Liver (tissue), 3 donors: Measurements from ENCODE around the gene ELMO2.

Experiments used
- EGR1 ChIP-seq, 2 donors: IDR thresholded peaks; 2 replicates each; pipeline ENCODE4 v1.6.1; 2016 to 2018; ENCODE audit warnings: antibody characterized with exemption in 2 of 2, low read depth in 2 of 2
- FOXA1 ChIP-seq: IDR thresholded peaks from 2 replicates; pipeline ENCODE4 v1.6.1; 2016; ENCODE audit warnings: antibody characterized with exemption
- HNF4A ChIP-seq, 2 donors: conservative IDR thresholded peaks; 2 replicates each; pipeline ENCODE4 v1.6.1; 2016; ENCODE audit warnings: antibody characterized with exemption in 2 of 2, mild to moderate bottlenecking in 2 of 2
- JUND ChIP-seq, 2 donors: IDR thresholded peaks; 2 replicates each; pipeline ENCODE4 v1.6.1; 2016; ENCODE audit warnings: antibody characterized with exemption in 2 of 2
- NR2F2 ChIP-seq: IDR thresholded peaks from 2 replicates; pipeline ENCODE4 v1.6.1; 2016; ENCODE audit warnings: antibody characterized with exemption
- RAD21 ChIP-seq, 2 donors: IDR thresholded peaks; 2 replicates each; pipeline ENCODE4 v1.6.1; 2016; ENCODE audit warnings: antibody characterized with exemption in 2 of 2, mild to moderate bottlenecking in 2 of 2
- SP1 ChIP-seq: IDR thresholded peaks from 2 replicates; pipeline ENCODE4 v1.6.1; 2018; ENCODE audit warnings: antibody characterized with exemption, mild to moderate bottlenecking
- TAF1 ChIP-seq: conservative IDR thresholded peaks from 2 replicates; pipeline ENCODE4 v1.6.1; 2016; ENCODE audit warnings: antibody characterized with exemption, mild to moderate bottlenecking
- YY1 ChIP-seq: IDR thresholded peaks from 2 replicates; pipeline ENCODE4 v1.6.1; 2016; ENCODE audit warnings: antibody characterized with exemption, mild to moderate bottlenecking
- TF ChIP-seq, protein P1 (sequence below): fragments of 150-350 bp; IDR thresholded peaks from 2 replicates; pipeline ENCODE4 v1.5.1; 2017; ENCODE audit warnings: improper control_type of control experiment, low read depth, low read length; ENCODE audit not compliant: missing input control
- TF ChIP-seq, protein P2 (sequence below): IDR thresholded peaks from 2 replicates; pipeline ENCODE4 v1.6.1; 2016; ENCODE audit warnings: antibody characterized with exemption, mild to moderate bottlenecking
- TF ChIP-seq, protein P3 (sequence below): IDR thresholded peaks from 2 replicates; pipeline ENCODE4 v1.6.1; 2016; ENCODE audit warnings: antibody characterized with exemption
- TF ChIP-seq, protein P4 (sequence below): IDR thresholded peaks from 2 replicates; pipeline ENCODE4 v1.6.1; 2016; ENCODE audit warnings: antibody characterized with exemption
- donor health status: healthy.
- donor health status: healthy.

DNA sequence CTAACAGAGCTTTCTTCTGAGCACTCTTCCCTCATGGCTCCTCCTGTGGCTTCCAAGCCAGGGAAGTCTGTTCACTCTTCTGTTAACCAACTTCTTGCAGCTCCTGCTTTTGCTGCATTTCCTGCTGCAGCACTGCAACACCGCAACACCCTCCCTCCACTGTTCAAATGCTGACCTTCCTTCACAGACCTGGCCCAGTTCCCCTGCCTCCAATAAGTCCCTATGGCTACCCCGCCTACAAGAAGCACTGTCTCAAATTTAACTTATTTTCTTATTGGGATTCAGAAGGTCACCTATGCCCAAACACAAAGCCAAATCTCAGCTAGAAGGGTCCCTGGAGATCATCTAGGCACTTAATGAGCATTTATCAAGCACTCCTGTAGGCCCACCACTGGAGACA is 44.6 kb downstream of the ELMO2 start:
- TF ChIP-seq RAD21 (IDR thresholded peaks at IDR 0.05) (no peak), NR2F2 (no peak), TAF1 (no peak), YY1 (no peak), JUND (IDR thresholded peaks at IDR 0.05) (no peak), HNF4A (conservative IDR thresholded peaks at IDR 0.05) (no peak), SP1 (no peak), EGR1 (IDR thresholded peaks at IDR 0.05; ENCODE audit: low read depth in 2 of 2) (no peak), FOXA1 (no peak)
- TF ChIP-seq, protein P1, sequence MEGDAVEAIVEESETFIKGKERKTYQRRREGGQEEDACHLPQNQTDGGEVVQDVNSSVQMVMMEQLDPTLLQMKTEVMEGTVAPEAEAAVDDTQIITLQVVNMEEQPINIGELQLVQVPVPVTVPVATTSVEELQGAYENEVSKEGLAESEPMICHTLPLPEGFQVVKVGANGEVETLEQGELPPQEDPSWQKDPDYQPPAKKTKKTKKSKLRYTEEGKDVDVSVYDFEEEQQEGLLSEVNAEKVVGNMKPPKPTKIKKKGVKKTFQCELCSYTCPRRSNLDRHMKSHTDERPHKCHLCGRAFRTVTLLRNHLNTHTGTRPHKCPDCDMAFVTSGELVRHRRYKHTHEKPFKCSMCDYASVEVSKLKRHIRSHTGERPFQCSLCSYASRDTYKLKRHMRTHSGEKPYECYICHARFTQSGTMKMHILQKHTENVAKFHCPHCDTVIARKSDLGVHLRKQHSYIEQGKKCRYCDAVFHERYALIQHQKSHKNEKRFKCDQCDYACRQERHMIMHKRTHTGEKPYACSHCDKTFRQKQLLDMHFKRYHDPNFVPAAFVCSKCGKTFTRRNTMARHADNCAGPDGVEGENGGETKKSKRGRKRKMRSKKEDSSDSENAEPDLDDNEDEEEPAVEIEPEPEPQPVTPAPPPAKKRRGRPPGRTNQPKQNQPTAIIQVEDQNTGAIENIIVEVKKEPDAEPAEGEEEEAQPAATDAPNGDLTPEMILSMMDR: no peak
- TF ChIP-seq, protein P2, sequence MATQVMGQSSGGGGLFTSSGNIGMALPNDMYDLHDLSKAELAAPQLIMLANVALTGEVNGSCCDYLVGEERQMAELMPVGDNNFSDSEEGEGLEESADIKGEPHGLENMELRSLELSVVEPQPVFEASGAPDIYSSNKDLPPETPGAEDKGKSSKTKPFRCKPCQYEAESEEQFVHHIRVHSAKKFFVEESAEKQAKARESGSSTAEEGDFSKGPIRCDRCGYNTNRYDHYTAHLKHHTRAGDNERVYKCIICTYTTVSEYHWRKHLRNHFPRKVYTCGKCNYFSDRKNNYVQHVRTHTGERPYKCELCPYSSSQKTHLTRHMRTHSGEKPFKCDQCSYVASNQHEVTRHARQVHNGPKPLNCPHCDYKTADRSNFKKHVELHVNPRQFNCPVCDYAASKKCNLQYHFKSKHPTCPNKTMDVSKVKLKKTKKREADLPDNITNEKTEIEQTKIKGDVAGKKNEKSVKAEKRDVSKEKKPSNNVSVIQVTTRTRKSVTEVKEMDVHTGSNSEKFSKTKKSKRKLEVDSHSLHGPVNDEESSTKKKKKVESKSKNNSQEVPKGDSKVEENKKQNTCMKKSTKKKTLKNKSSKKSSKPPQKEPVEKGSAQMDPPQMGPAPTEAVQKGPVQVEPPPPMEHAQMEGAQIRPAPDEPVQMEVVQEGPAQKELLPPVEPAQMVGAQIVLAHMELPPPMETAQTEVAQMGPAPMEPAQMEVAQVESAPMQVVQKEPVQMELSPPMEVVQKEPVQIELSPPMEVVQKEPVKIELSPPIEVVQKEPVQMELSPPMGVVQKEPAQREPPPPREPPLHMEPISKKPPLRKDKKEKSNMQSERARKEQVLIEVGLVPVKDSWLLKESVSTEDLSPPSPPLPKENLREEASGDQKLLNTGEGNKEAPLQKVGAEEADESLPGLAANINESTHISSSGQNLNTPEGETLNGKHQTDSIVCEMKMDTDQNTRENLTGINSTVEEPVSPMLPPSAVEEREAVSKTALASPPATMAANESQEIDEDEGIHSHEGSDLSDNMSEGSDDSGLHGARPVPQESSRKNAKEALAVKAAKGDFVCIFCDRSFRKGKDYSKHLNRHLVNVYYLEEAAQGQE: no peak
- TF ChIP-seq, protein P3, sequence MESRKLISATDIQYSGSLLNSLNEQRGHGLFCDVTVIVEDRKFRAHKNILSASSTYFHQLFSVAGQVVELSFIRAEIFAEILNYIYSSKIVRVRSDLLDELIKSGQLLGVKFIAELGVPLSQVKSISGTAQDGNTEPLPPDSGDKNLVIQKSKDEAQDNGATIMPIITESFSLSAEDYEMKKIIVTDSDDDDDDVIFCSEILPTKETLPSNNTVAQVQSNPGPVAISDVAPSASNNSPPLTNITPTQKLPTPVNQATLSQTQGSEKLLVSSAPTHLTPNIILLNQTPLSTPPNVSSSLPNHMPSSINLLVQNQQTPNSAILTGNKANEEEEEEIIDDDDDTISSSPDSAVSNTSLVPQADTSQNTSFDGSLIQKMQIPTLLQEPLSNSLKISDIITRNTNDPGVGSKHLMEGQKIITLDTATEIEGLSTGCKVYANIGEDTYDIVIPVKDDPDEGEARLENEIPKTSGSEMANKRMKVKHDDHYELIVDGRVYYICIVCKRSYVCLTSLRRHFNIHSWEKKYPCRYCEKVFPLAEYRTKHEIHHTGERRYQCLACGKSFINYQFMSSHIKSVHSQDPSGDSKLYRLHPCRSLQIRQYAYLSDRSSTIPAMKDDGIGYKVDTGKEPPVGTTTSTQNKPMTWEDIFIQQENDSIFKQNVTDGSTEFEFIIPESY: no peak
- TF ChIP-seq, protein P4, sequence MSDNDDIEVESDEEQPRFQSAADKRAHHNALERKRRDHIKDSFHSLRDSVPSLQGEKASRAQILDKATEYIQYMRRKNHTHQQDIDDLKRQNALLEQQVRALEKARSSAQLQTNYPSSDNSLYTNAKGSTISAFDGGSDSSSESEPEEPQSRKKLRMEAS: no peak
